22Rv1 (cell line): ENCODE data around the gene PLAA.

Experiments used
- CTCF ChIP-seq: fragments of 450-650 bp; IDR thresholded peaks from 2 replicates; pipeline ENCODE4 v1.5.1; 2017; ENCODE audit warnings: mild to moderate bottlenecking
- ZFX ChIP-seq: fragments of 450-650 bp; IDR thresholded peaks from 2 replicates; pipeline ENCODE4 v1.6.1; 2017; ENCODE audit warnings: antibody characterized with exemption, borderline replicate concordance

- TF ChIP-seq CTCF (no peak), ZFX (no peak)
Measured at GRCh38 chr9:26919698-26920097, 27.3 kb downstream of the PLAA start.
